HL-60 (cell line): ENCODE data around the gene ZNF652.
"Not testable (repeated sequence)": the region's sequence is repeated elsewhere in the genome, so short reads cannot be mapped to it uniquely, and the experiment has no call there.

ENCODE experiments used
- DNase-seq, 2 experiments: peaks; one replicate each; pipeline ENCODE4 v3.0.0-alpha.2; 2010 to 2020; ENCODE audit warnings: low read depth in 1 of 2, low spot score in 1 of 2
- H3K27ac ChIP-seq: fragments of 250-450 bp; sonication (Bioruptor Pico); replicated peaks from 2 replicates; pipeline ENCODE4 v1.5.1; 2020; ENCODE audit warnings: mild to moderate bottlenecking, moderate library complexity
- H3K27me3 ChIP-seq: fragments of 250-450 bp; sonication (Bioruptor Pico); 2 replicates; pipeline ENCODE4 v1.5.1; 2021; ENCODE audit warnings: mild to moderate bottlenecking, moderate library complexity; ENCODE audit not compliant: insufficient read depth, poor library complexity, severe bottlenecking
- H3K4me3 ChIP-seq: replicated peaks from 2 replicates; pipeline ENCODE4 v1.5.1; 2011; ENCODE audit warnings: mild to moderate bottlenecking, control low read depth, low read length; ENCODE audit not compliant: insufficient read depth
- CTCF ChIP-seq: IDR thresholded peaks from one replicate; pipeline ENCODE4 v1.5.1; 2011; ENCODE audit warnings: low read length, control low read depth, inconsistent platforms; ENCODE audit not compliant: insufficient read depth
- GABPA ChIP-seq: IDR thresholded peaks from 2 replicates; pipeline ENCODE4 v1.6.1; 2012; ENCODE audit warnings: low read depth
- POLR2AphosphoS5 ChIP-seq: IDR thresholded peaks from 2 replicates; pipeline ENCODE4 v1.6.1; 2012; ENCODE audit warnings: low read depth
- REST ChIP-seq: IDR thresholded peaks from 2 replicates; pipeline ENCODE4 v1.6.1; 2012; ENCODE audit warnings: low read depth; ENCODE audit not compliant: insufficient replicate concordance
- SPI1 ChIP-seq: IDR thresholded peaks from 2 replicates; pipeline ENCODE4 v1.6.1; 2012; ENCODE audit warnings: low read depth, mild to moderate bottlenecking, borderline replicate concordance

The ZNF652 gene

GRCh38 chr17:49277638-49278037 lies 84.4 kb downstream of the ZNF652 start:
- Histone ChIP-seq H3K27me3 (no peaks in the 10 kb centered on the region), H3K27ac (no peak overlapping the region), H3K4me3 (no peak overlapping the region)
- no peak for TF ChIP-seq SPI1
- no peak for TF ChIP-seq REST
- TF ChIP-seq GABPA: no peak
- TF ChIP-seq CTCF: no peak
- TF ChIP-seq POLR2AphosphoS5: no peak
- no peak for DNase-seq

- DNase-seq, H3K4me3 ChIP-seq, H3K27ac ChIP-seq, H3K27me3 ChIP-seq: not testable (repeated sequence)
These were observed 86.1 kb downstream of the ZNF652 start for GRCh38 chr17:49275981-49276380.

- TF ChIP-seq SPI1: no peak
- TF ChIP-seq CTCF: no peak
- TF ChIP-seq GABPA: no peak
- no peak for TF ChIP-seq POLR2AphosphoS5
- no peak for TF ChIP-seq REST
- no peak overlapping the region for H3K4me3 ChIP-seq
- no peak overlapping the region for H3K27ac ChIP-seq
- no peak for DNase-seq
- no peaks in the 10 kb centered on the region for H3K27me3 ChIP-seq
These were observed 92.7 kb downstream of the ZNF652 start for GRCh38 chr17:49269356-49269755.

GRCh38 chr17:49267912-49268311 lies 94.1 kb downstream of the ZNF652 start:
- no peak for DNase-seq
- TF ChIP-seq CTCF (no peak), REST (no peak), SPI1 (no peak), GABPA (no peak), POLR2AphosphoS5 (no peak)
- Histone ChIP-seq H3K4me3 (no peak overlapping the region), H3K27me3 (no peaks in the 10 kb centered on the region), H3K27ac (no peak overlapping the region)
